AG04449 (cell line): Measurements from ENCODE around the gene IP6K1.

ENCODE experiments used
- CTCF ChIA-PET: fragments of 350-600 bp; formaldehyde crosslinking; extraction: SDS; loops from one replicate; lab custom pipeline; 2021; ENCODE audit warnings: antibody characterized with exemption; lab: Yijun Ruan, JAX
- POLR2A ChIA-PET: fragments of 400-600, 350-600 bp; formaldehyde crosslinking; extraction: SDS; loops from one replicate; lab custom pipeline; 2020; ENCODE audit warnings: antibody characterized with exemption, inconsistent platforms; lab: Yijun Ruan, JAX
- DNase-seq: peaks from one replicate; pipeline ENCODE4 v3.0.0-alpha.2; 2010; ENCODE audit warnings: low read depth, low spot score
- H3K4me3 ChIP-seq: 2 replicates; pipeline ENCODE4 v1.5.1; 2011; ENCODE audit warnings: low read depth, mild to moderate bottlenecking, control low read depth, low read length
- CTCF ChIP-seq: IDR thresholded peaks from one replicate; pipeline ENCODE4 v1.5.1; 2011; ENCODE audit warnings: mild to moderate bottlenecking, moderate library complexity, low read length, control low read depth, inconsistent platforms; ENCODE audit not compliant: insufficient read depth; ENCODE audit errors: missing control alignments

The IP6K1 gene

GRCh38 chr3:49717211-49717958, 69.0 kb downstream of the IP6K1 start:
- H3K4me3 ChIP-seq = no peak overlapping the region
- TF ChIP-seq CTCF = no peak
- POLR2A ChIA-PET = no interaction called here
- DNase-seq = no peak
- CTCF ChIA-PET = interaction anchor here (1.1 to 1.9 kb wide), 5 partner anchors 9 to 178 kb away, joined by 3 to 6 read pairs (median 4); partner anchors contain the start of gene INKA1

GRCh38 chr3:49716691-49717210, 69.6 kb downstream of the IP6K1 start:
- ChIA-PET POLR2A (no interaction called here), CTCF (interaction anchor here (1.5 to 1.9 kb wide), 2 partner anchors 9 to 177 kb away, joined by 4 to 6 read pairs; no protein-coding TSS in a partner anchor)
- TF ChIP-seq CTCF = no peak
- H3K4me3 ChIP-seq = no peak overlapping the region
- no peak for DNase-seq

- H3K4me3 ChIP-seq = no peak overlapping the region
- ChIA-PET POLR2A (no interaction called here), CTCF (interaction anchor here (1.9 to 5.9 kb wide), 2 partner anchors 10 to 14 kb away, joined by 6 to 51 read pairs; no protein-coding TSS in a partner anchor)
- DNase-seq = no peak
- TF ChIP-seq CTCF = no peak
Observed at GRCh38 chr3:49716169-49716568, 70.2 kb downstream of the IP6K1 start.

GRCh38 chr3:49715611-49716121, 70.7 kb downstream of the IP6K1 start:
- POLR2A ChIA-PET = interaction anchor here (1.2 kb wide), 1 partner anchor 8 kb away, joined by 5 read pairs; the partner anchor contains the start of gene GMPPB
- TF ChIP-seq CTCF = no peak
- no peak for DNase-seq
- CTCF ChIA-PET = interaction anchor here (1.9 to 5.9 kb wide), 2 partner anchors 10 to 14 kb away, joined by 6 to 51 read pairs; no protein-coding TSS in a partner anchor
- no peak overlapping the region for H3K4me3 ChIP-seq

GRCh38 chr3:49714728-49715550, 71.4 kb downstream of the IP6K1 start:
- ChIA-PET POLR2A (interaction anchor here (1.2 kb wide), 1 partner anchor 9 kb away, joined by 5 read pairs; the partner anchor contains the start of gene GMPPB), CTCF (interaction anchor here (1.9 to 5.9 kb wide), 2 partner anchors 11 to 13 kb away, joined by 6 to 51 read pairs; no protein-coding TSS in a partner anchor)
- no peak for DNase-seq
- TF ChIP-seq CTCF = no peak
- H3K4me3 ChIP-seq = no peak overlapping the region
